NCI-H2107 treated with DMSO at 0.1 percent for 48 hours (cell line): Measurements from ENCODE around the gene SERPINB1.
"Not testable (repeated sequence)": the region's sequence is repeated elsewhere in the genome, so short reads cannot be mapped to it uniquely, and the experiment has no call there.

ENCODE experiments used
- DNase-seq: peaks from one replicate; lab custom pipeline; 2025; ENCODE audit not compliant: unreplicated experiment; lab: John Stamatoyannopoulos, UW

SERPINB1 gene

GRCh38 chr6:2819115-2819514 lies 22.5 kb downstream of the SERPINB1 start:
- no peak for DNase-seq

- DNase-seq, result no peak
Observed at GRCh38 chr6:2818593-2818992, 23.1 kb downstream of the SERPINB1 start.

DNA sequence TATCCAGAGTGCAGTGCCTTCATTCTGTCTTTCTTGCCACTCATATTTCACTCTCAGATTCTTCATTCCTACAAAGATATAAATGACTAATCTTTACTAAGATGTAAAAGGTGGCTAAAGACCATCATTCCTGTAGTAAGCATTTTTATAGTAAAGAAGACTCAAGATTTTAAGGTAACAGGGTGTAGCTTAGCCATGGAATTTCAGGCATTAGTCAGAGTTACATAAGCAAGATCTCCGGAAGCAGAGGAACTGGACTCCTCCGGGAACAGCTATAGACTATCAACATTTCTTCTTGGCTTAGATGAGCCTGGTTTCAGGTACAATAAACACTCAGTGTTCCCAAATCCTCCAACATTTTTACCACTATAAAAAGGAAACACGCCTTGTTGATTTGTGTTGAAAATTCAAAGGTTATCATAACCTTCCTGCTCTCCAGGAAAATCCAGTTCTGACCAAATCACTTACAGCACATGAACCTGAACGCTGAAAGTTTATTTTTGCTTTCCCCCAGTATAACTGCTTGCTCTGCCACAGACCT lies 23.7 kb downstream of the SERPINB1 start:
- DNase-seq, result no peak

- DNase-seq, result no peak
Observed at GRCh38 chr6:2816158-2816557, 25.5 kb downstream of the SERPINB1 start.

DNA sequence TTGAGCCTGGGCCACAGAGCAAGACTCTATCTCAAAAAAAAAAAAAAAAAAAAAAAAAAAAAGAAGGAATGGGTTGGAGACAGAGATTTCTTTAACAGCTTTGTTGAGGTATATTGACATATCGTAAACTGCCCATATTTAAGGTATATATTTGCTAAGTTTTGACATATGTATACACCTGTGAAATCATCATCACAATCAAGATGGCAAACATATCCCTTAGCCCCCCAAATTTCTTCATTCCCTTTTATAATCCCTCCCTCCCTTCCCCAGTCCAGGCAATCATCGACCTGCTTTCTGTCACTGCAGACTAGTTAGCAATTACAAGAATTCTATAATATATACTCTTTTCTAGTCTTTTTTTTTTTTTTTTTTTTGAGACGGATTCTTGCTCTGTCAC lies 29.0 kb downstream of the SERPINB1 start:
- no peak for DNase-seq

- no peak for DNase-seq
Observed at GRCh38 chr6:2810092-2810671, 31.5 kb downstream of the SERPINB1 start.

- no peak for DNase-seq
Observed at GRCh38 chr6:2809015-2809414, 32.6 kb downstream of the SERPINB1 start.

DNA sequence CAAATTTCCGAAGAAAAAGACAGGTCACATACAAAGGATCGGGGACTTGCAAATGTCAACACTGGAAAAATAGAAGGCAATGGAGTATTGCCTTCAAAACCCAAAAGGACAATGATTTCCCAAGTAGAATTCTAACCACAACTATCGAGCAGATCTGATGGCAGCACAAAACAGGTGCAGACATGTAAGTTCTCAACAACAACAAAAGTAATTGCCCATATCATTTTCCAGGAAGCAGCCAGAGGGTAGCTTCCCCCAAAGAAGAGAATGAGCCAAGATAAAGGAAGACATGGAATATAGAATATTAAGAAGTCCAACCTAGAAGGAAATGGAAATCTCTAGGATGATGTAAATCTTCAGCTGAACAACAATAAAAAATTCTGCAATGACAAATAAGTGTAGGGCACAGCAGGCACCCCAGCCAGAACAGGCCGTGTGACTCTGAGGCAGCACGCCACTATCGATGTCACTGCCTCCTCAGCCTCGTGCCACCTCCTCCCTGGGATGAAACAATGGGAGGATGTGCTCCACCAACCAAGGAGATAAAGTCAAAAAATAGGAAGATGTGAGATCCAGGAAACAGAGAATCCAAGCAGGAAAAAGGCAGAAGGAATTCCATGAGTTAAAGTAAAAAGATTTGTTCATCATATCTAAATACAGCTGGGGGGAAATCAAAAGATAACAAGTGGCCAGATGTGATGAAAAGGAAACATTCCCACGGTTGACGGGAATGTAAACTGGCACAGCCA lies 34.1 kb downstream of the SERPINB1 start:
- DNase-seq, result peak; percentile 13

DNA sequence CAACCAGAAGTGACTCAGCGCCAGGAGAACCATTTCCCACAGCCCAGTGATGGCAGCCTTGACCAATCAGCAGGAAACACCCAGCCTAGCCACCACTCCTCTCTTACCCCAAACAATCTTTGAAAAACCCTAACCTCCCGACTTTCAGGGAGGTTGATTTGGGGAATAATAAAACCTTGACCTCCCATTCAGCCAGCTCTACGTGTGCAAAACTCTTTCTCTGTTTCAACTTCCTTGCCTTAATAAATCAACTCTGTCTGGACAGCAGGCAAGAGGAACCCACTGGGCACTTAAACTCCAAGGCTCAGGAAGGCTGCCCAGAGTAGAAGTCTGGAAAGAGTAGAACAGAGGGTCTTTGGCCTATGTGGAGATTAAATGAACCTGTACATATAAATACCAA lies 35.0 kb downstream of the SERPINB1 start:
- no peak for DNase-seq

- no peak for DNase-seq
Observed at GRCh38 chr6:2805031-2805430, 36.6 kb downstream of the SERPINB1 start.

GRCh38 chr6:2804516-2804915 lies 37.1 kb downstream of the SERPINB1 start:
- DNase-seq, result no peak

DNA sequence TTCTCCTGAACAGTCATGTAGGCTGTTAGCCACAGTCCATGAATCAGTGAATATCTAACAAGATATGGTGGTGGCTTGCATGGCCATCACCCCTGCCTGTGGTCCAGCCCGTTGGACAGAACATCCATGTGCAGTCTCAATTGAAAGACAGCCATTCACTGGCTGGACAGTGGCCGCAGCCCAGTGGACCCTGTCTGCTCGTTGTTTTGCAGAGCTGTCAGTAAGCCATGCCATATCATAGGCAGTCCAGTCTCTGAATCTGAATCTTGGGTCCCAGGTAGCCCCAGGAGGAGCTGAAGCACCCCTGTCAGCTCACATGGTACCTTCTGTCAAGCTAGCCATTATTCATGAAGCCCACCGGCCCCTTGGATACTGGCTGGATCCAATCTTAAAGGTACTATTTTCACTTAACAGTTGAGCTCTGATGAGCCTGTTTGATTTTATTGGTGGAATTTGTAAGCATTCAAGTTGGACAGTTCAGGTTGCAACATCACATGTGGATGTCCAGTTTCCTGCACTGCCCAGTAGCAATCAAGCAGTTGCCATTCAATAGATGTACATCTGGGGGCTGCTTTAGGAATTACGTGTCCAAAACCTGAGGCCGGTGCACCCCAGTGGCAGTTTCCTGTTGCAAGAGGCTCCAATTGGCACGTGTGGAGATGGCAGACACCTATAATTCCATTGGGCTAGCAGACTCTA lies 37.8 kb downstream of the SERPINB1 start:
- DNase-seq, result no peak

DNA sequence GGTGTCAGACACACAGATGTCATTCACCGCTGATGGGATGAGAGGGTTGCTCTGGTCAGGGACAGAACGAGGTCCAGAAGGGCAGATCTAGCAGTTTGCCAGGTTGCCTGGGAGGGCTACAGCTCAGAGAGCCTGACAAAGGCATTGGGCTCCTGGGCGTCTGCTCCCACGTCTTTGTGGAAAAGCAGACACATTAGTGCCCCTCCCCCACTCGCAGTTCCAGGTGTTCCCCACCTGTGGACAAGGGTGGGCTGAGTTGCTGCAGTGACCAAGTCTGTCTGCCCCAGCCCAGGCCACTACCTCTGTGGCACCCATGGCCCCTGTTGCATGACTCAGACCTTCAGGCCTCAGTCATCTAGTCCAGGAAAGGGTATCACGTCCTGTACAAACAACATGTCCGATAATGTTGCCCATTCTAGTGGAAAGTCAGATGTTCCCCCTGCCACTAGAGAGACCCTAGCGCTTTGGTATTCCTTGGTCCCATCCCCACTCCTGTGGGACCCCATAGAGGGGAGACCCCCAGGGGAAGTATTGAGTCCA lies 39.1 kb downstream of the SERPINB1 start:
- DNase-seq, result no peak

DNA sequence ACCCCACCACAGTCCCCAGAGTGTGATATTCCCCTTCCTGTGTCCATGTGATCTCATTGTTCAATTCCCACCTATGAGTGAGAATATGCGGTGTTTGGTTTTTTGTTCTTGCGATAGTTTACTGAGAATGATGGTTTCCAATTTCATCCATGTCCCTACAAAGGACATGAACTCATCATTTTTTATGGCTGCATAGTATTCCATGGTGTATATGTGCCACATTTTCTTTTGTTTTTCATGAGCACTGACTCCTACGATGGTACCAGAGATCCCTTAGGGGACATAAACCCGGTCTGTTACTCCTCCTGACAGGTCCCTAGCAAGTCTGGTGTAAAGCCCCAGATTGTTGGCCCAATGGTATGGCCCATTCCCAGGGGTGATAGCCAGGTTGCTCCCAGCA lies 40.0 kb downstream of the SERPINB1 start:
- not testable (repeated sequence) for DNase-seq

DNA sequence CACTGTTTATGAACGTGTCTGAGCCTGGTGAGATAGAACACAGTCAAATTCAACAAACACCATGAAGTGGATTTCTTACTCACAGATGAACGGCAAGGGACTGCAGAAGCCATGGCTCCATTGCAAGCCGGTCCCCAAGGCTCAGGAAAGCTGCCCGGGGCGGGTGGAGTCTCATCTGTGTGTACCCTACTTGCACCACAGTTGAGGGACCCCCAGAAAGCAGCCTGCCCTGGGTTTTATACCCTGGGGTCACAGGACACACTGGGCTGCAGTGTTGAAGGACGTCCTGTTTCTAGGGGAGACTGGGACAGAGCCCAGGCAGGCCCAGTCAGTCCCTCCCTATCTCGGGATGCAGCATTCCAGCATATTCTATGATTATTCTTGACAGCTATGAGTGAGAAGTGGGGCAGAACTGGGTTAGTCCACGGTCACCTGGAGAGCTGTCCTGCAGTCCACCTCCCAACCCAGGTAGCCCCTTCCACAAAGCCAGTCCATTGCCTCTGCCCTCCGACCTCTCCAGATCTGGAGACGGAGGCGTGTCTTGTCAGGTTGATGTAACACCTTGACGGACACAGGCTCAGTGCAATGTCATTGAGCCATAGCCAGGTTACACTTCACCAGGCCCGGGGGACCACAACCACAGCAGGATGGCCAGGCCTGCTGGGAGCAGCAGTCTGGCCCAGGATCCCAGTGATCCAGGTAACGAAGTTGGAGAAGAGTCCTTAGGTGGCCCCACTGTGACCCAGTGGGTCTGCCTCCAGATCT lies 40.9 kb downstream of the SERPINB1 start:
- no peak for DNase-seq

DNA sequence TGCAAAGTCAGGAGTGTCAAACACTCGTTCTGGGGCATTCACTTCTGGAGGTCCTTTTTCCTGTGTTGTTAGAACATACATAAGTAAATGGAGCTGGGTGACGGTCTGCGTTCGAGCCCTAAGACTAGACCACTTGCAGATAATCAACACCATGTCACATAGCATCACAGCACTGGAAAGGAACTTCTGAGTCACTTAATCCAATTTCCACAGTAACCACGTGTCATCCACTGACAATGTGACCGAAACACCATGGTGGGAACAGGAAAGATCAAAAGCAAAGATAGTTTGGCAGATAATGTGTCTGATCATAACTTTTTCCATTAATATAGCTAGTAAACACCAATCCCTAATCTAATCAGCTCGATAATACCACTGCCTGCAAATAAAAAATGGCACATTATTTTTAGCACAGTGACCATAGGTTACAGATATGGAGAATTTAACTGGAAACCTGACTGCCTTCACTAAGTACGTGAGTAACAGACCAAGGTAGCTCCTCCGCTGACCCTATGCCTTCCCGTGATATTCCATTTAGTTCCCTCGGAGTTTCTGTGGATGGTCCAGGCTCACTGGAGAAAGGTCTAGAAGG lies 41.6 kb downstream of the SERPINB1 start:
- no peak for DNase-seq

GRCh38 chr6:2798586-2799134 lies 43.0 kb downstream of the SERPINB1 start:
- DNase-seq, result no peak

DNA sequence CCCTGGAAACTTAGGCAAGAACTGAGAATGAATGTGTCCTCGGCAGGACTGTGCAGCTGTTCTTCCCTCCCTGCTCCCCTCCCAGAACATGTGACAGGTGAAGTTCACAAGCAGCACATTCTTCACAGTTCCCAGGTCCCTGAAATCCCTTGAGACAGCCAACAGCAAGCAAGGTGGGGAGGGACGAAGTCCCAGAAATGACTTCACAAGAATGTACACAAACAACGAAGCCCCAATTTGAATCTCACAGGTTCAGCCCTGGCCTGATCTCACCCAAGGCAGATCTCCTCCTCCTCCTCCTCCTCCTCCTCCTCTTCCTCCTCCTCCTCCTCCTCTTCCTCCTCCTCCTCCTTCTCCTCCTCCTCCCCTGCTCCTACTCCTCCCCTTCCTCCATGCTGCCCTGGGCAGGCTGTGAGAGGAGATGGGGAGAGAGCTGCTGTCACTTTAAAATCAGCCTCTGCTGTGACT lies 44.1 kb downstream of the SERPINB1 start:
- DNase-seq, result no peak

- no peak for DNase-seq
Observed at GRCh38 chr6:2796861-2797260, 44.8 kb downstream of the SERPINB1 start.

GRCh38 chr6:2795956-2796355 lies 45.7 kb downstream of the SERPINB1 start:
- no peak for DNase-seq
